CD14-positive monocyte (primary cell): Measurements from ENCODE around the gene TMEM132C. TPM values are rescaled to one million over a fixed set of nuclear protein-coding genes. Genes with fewer than 3 reads are reported as not detected.

Experiments
- DNase-seq, 3 donors: peaks; one replicate each; pipeline ENCODE4 v3.0.0-alpha.2; 2011 to 2022
- H2AFZ ChIP-seq: 2 replicates; pipeline ENCODE4 v1.6.0; 2012; ENCODE audit warnings: mild to moderate bottlenecking, low read depth, low read length, inconsistent platforms; ENCODE audit not compliant: insufficient read depth, poor library complexity, severe bottlenecking
- H3K27ac ChIP-seq, 2 donors: 1 replicate in 1 of 2; 2 replicates in 1 of 2; pipeline ENCODE4 v1.5.1; 2012 to 2013; ENCODE audit warnings: low read length in 2 of 2, control low read depth in 1 of 2, inconsistent platforms in 1 of 2, low read depth in 1 of 2, mild to moderate bottlenecking in 1 of 2
- H3K27me3 ChIP-seq, 2 donors: one replicate each; pipeline versions ENCODE4 v1.6.0 to v1.6.1; 2011 to 2013; ENCODE audit warnings: low read length in 2 of 2; ENCODE audit not compliant: control insufficient read depth in 2 of 2, insufficient read depth in 2 of 2
- H3K36me3 ChIP-seq, 2 donors: replicated peaks in 1 of 2; 1 replicate in 1 of 2; 2 replicates in 1 of 2; pipeline versions ENCODE4 v1.5.1 to v1.6.1; 2012 to 2013; ENCODE audit warnings: low read length in 2 of 2, control low read depth in 1 of 2, inconsistent platforms in 1 of 2, mild to moderate bottlenecking in 1 of 2; ENCODE audit not compliant: insufficient read depth in 2 of 2, control insufficient read depth in 1 of 2
- H3K4me1 ChIP-seq, 2 donors: 1 replicate in 1 of 2; 2 replicates in 1 of 2; pipeline versions ENCODE4 v1.5.1 to v1.6.1; 2012 to 2013; ENCODE audit warnings: low read length in 2 of 2, control low read depth in 1 of 2, inconsistent platforms in 1 of 2, mild to moderate bottlenecking in 1 of 2, moderate library complexity in 1 of 2; ENCODE audit not compliant: insufficient read depth in 2 of 2, control insufficient read depth in 1 of 2
- H3K4me2 ChIP-seq: replicated peaks from 2 replicates; pipeline ENCODE3; 2012; ENCODE audit warnings: low read length, moderate library complexity, mild to moderate bottlenecking; ENCODE audit not compliant: poor library complexity, severe bottlenecking; ENCODE audit errors: extremely low read depth
- H3K4me3 ChIP-seq, 3 experiments: fragments of 200-600 bp in 1 of 3; sonication (generic) in 1 of 3; replicated peaks in 1 of 3; 1 replicate in 2 of 3; 2 replicates in 1 of 3; pipeline ENCODE4 v1.5.1; 2011 to 2013; ENCODE audit warnings: low read length in 3 of 3, mild to moderate bottlenecking in 3 of 3, control low read depth in 2 of 3, low read depth in 2 of 3, inconsistent platforms in 1 of 3, moderate library complexity in 1 of 3
- H3K79me2 ChIP-seq: 2 replicates; pipeline ENCODE4 v1.6.0; 2012; ENCODE audit warnings: mild to moderate bottlenecking, control low read depth, inconsistent platforms, low read length, moderate library complexity; ENCODE audit not compliant: insufficient read depth
- H3K9ac ChIP-seq: 2 replicates; pipeline ENCODE4 v1.6.0; 2017; ENCODE audit warnings: low read length, mild to moderate bottlenecking; ENCODE audit not compliant: insufficient read depth, poor library complexity, severe bottlenecking
- H3K9me3 ChIP-seq, 2 donors: replicated peaks in 1 of 2; 1 replicate in 1 of 2; 2 replicates in 1 of 2; pipeline versions ENCODE4 v1.5.1 to v1.6.1; 2012 to 2013; ENCODE audit warnings: low read length in 2 of 2, control low read depth in 1 of 2; ENCODE audit not compliant: control insufficient read depth in 1 of 2, insufficient read depth in 1 of 2
- H4K20me1 ChIP-seq: 2 replicates; pipeline ENCODE4 v1.6.0; 2012; ENCODE audit warnings: mild to moderate bottlenecking, low read length, control low read depth, moderate library complexity; ENCODE audit not compliant: insufficient read depth
- H3K27ac Mint-ChIP-seq, 7 donors: one replicate each; pipeline ENCODE4 v1.8.0; 2020; ENCODE audit warnings: mild to moderate bottlenecking in 7 of 7, mixed read lengths in 7 of 7, moderate library complexity in 6 of 7, inconsistent platforms in 2 of 7
- H3K27me3 Mint-ChIP-seq, 3 donors: one replicate each; pipeline ENCODE4 v1.8.0; 2021 to 2022; ENCODE audit warnings: low read depth in 3 of 3, mild to moderate bottlenecking in 3 of 3, mixed read lengths in 3 of 3, moderate library complexity in 3 of 3, inconsistent platforms in 1 of 3
- H3K36me3 Mint-ChIP-seq, 2 donors: one replicate each; pipeline ENCODE4 v1.8.0; 2020; ENCODE audit warnings: mixed read lengths in 2 of 2, inconsistent platforms in 1 of 2, mild to moderate bottlenecking in 1 of 2
- H3K4me1 Mint-ChIP-seq: one replicate; pipeline ENCODE4 v1.8.0; 2020; ENCODE audit warnings: mild to moderate bottlenecking, mixed read lengths
- H3K4me3 Mint-ChIP-seq, 2 donors: one replicate each; pipeline ENCODE4 v1.8.0; 2020; ENCODE audit warnings: mild to moderate bottlenecking in 2 of 2, mixed read lengths in 2 of 2, moderate library complexity in 1 of 2
- H3K9me3 Mint-ChIP-seq, 7 donors: one replicate each; pipeline ENCODE4 v1.8.0; 2020 to 2022; ENCODE audit warnings: mixed read lengths in 7 of 7, mild to moderate bottlenecking in 6 of 7, moderate library complexity in 6 of 7, inconsistent platforms in 2 of 7
- WGBS: methylation state at CpG from one replicate; pipeline ENCODE4 v1.1.5; 2013; ENCODE audit warnings: missing lambda C conversion rate; ENCODE audit not compliant: insufficient coverage; 5-methylcytosine and 5-hydroxymethylcytosine counted together
- intact Hi-C, 2 donors: fragments of 100-400 bp; cut with micrococcal nuclease; formaldehyde crosslinking; loops; one replicate each; pipeline versions ENCODE4 v1.15.0 to v1.15.1; 2023
- polyA plus RNA-seq, 3 donors: library from polyadenylated mRNA; depleted of rRNA in 1 of 3; unstranded in 2 of 3; stranded (reverse) in 1 of 3; fragments of 300-500 nt in 2 of 3; fragments of >200 nt in 1 of 3; fragmentation: Illumina TruSeq in 2 of 3; gene quantifications; 1 replicate in 2 of 3; 2 replicates in 1 of 3; pipeline ENCODE4 v1.2.3, GENCODE V29; 2012 to 2021
- TF ChIP-seq, protein P1 (sequence below): fragments of 200-600 bp; IDR thresholded peaks from one replicate; pipeline ENCODE4 v1.8.0; 2022; ENCODE audit warnings: antibody characterized with exemption, mild to moderate bottlenecking

TMEM132C gene
- polyA plus RNA-seq, 3 donors: not detected

DNA sequence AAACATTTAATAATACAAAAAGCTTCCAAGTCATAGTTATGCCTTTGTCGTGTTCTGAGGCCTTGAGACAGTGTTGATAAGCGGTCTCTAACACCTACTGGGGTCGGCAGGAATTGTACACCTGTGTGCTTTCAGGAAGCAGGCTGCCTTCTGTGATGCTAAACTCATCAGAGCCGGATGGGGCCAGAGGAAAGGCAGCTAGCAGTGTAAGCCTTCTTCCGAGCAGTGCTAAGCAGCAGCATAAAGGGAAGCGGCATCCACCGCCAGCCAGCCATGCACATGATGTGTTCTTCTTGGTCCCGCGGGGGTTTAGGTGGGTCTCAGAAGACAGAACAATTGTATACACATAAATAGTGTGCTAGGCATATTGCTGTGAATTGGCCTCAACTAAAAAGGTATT, 397.5 kb downstream of the TMEM132C start:
- H3K4me1 ChIP-seq: no peaks in the 10 kb centered on the region
- H3K27ac ChIP-seq: no peak overlapping the region
- no peak for DNase-seq
- H3K27me3 Mint-ChIP-seq: peaks cover 0 to 3% (median 2%) of the 10 kb centered on the region in 3 donors
- H4K20me1 ChIP-seq: no peaks in the 10 kb centered on the region
- H3K4me1 Mint-ChIP-seq: no peaks in the 10 kb centered on the region
- peaks cover 0 to 7% (median 3%) of the 10 kb centered on the region in 7 donors for H3K9me3 Mint-ChIP-seq
- intact Hi-C loops: no loop called here
- H3K36me3 ChIP-seq: no peaks in the 10 kb centered on the region
- TF ChIP-seq, protein P1, sequence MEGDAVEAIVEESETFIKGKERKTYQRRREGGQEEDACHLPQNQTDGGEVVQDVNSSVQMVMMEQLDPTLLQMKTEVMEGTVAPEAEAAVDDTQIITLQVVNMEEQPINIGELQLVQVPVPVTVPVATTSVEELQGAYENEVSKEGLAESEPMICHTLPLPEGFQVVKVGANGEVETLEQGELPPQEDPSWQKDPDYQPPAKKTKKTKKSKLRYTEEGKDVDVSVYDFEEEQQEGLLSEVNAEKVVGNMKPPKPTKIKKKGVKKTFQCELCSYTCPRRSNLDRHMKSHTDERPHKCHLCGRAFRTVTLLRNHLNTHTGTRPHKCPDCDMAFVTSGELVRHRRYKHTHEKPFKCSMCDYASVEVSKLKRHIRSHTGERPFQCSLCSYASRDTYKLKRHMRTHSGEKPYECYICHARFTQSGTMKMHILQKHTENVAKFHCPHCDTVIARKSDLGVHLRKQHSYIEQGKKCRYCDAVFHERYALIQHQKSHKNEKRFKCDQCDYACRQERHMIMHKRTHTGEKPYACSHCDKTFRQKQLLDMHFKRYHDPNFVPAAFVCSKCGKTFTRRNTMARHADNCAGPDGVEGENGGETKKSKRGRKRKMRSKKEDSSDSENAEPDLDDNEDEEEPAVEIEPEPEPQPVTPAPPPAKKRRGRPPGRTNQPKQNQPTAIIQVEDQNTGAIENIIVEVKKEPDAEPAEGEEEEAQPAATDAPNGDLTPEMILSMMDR: no peak
- peaks cover 18 to 21% of the 10 kb centered on the region in 2 donors for H3K9me3 ChIP-seq
- H3K4me3 Mint-ChIP-seq: no peak overlapping the region
- no peak overlapping the region for H3K4me2 ChIP-seq
- 76% methylated on average over 7 of the region's 9 CpGs for WGBS
- no peaks in the 10 kb centered on the region for H3K79me2 ChIP-seq
- no peaks in the 10 kb centered on the region for H3K27me3 ChIP-seq
- H3K27ac Mint-ChIP-seq: no peak overlapping the region
- H3K4me3 ChIP-seq: no peak overlapping the region
- H3K9ac ChIP-seq: no peak overlapping the region
- no peaks in the 10 kb centered on the region for H3K36me3 Mint-ChIP-seq
- H2AFZ ChIP-seq: no peak overlapping the region

GRCh38 chr12:128667193-128667592, 400.2 kb downstream of the TMEM132C start:
- H3K4me1 Mint-ChIP-seq: no peaks in the 10 kb centered on the region
- no peak overlapping the region for H3K4me3 Mint-ChIP-seq
- H3K79me2 ChIP-seq: no peaks in the 10 kb centered on the region
- H3K9me3 Mint-ChIP-seq: peaks cover 0 to 7% (median 1%) of the 10 kb centered on the region in 7 donors
- H3K36me3 ChIP-seq: no peaks in the 10 kb centered on the region
- H3K27ac Mint-ChIP-seq: no peak overlapping the region
- H3K4me1 ChIP-seq: no peaks in the 10 kb centered on the region
- H4K20me1 ChIP-seq: no peaks in the 10 kb centered on the region
- H3K4me3 ChIP-seq: no peak overlapping the region
- no peak overlapping the region for H3K27ac ChIP-seq
- peaks cover 18 to 21% of the 10 kb centered on the region in 2 donors for H3K9me3 ChIP-seq
- 92% methylated on average over 3 of the region's 7 CpGs for WGBS
- H3K36me3 Mint-ChIP-seq: no peaks in the 10 kb centered on the region
- H2AFZ ChIP-seq: no peak overlapping the region
- intact Hi-C loops: no loop called here
- H3K27me3 ChIP-seq: no peaks in the 10 kb centered on the region
- DNase-seq: no peak
- no peak overlapping the region for H3K4me2 ChIP-seq
- H3K27me3 Mint-ChIP-seq: peaks cover 0 to 3% (median 1%) of the 10 kb centered on the region in 3 donors
- TF ChIP-seq, protein P1: no peak
- no peak overlapping the region for H3K9ac ChIP-seq
